Type B pancreatic cell (in vitro differentiated cells): Measurements from ENCODE around the gene IRX6. TPM values are rescaled to one million over a fixed set of nuclear protein-coding genes. Genes with fewer than 3 reads are reported as not detected.

Experiments used
- DNase-seq: peaks from one replicate; pipeline ENCODE4 v3.0.0; 2021; ENCODE audit warnings: mixed read lengths; ENCODE audit not compliant: unreplicated experiment; ENCODE audit errors: extremely low spot score
- H3K27ac Mint-ChIP-seq: 2 replicates; pipeline ENCODE4 v1.8.0; 2021; ENCODE audit warnings: mild to moderate bottlenecking, mixed read lengths
- H3K27me3 Mint-ChIP-seq: 2 replicates; pipeline ENCODE4 v1.8.0; 2021; ENCODE audit warnings: mixed read lengths
- H3K36me3 Mint-ChIP-seq: 2 replicates; pipeline ENCODE4 v1.8.0; 2021; ENCODE audit warnings: mixed read lengths
- H3K4me1 Mint-ChIP-seq: one replicate; pipeline ENCODE4 v1.8.0; 2021; ENCODE audit warnings: mixed read lengths; ENCODE audit not compliant: unreplicated experiment
- H3K4me3 Mint-ChIP-seq: 2 replicates; pipeline ENCODE4 v1.8.0; 2021; ENCODE audit warnings: mild to moderate bottlenecking, mixed read lengths
- H3K9me3 Mint-ChIP-seq: 2 replicates; pipeline ENCODE4 v1.8.0; 2021; ENCODE audit warnings: mixed read lengths
- total RNA-seq: library from RNA; stranded (reverse); gene quantifications from 2 replicates; pipeline ENCODE4 v1.2.1, GENCODE V29; 2021; ENCODE audit warnings: low replicate concordance
- TF ChIP-seq, protein P1 (sequence below): fragments of 200-600 bp; sonication (generic); conservative IDR thresholded peaks from 2 replicates; pipeline ENCODE4 v1.5.0; 2021; ENCODE audit warnings: antibody characterized with exemption, mild to moderate bottlenecking

The IRX6 gene
- total RNA-seq, 1 donor from 2014 or later, result 1.5 TPM

DNA sequence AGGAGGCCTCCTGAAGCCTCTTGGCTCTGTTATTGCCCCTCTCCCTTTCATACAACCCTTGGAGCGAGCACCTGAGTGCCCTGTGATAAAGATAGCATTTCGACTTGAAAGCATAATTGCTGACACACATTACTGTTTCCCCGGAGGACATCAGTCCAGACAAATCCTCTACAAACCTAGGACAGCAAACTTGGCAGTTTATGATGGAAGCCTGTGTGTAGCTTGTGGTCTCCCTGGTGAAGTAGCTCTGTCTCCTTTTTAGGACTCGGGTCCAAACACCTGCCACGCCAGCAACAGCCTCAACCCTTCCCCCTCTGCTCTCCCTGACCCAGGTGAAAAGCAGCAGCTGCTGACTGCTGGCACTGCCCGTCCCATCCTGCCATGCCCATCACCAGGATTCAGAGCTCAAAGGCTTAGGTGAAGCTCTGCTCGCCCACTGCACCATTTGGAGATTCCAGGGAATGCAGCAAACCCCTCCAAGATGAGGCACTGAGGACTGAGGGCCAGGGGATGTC, 55.9 kb downstream of the IRX6 start:
- Mint-ChIP-seq H3K27me3 (peaks cover 19% of the 10 kb centered on the region), H3K4me1 (no peaks in the 10 kb centered on the region), H3K4me3 (no peak overlapping the region), H3K27ac (no peak overlapping the region), H3K36me3 (no peaks in the 10 kb centered on the region), H3K9me3 (no peaks in the 10 kb centered on the region)
- TF ChIP-seq, protein P1, sequence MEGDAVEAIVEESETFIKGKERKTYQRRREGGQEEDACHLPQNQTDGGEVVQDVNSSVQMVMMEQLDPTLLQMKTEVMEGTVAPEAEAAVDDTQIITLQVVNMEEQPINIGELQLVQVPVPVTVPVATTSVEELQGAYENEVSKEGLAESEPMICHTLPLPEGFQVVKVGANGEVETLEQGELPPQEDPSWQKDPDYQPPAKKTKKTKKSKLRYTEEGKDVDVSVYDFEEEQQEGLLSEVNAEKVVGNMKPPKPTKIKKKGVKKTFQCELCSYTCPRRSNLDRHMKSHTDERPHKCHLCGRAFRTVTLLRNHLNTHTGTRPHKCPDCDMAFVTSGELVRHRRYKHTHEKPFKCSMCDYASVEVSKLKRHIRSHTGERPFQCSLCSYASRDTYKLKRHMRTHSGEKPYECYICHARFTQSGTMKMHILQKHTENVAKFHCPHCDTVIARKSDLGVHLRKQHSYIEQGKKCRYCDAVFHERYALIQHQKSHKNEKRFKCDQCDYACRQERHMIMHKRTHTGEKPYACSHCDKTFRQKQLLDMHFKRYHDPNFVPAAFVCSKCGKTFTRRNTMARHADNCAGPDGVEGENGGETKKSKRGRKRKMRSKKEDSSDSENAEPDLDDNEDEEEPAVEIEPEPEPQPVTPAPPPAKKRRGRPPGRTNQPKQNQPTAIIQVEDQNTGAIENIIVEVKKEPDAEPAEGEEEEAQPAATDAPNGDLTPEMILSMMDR, result no peak
- DNase-seq, result no peak

Other genes starting within 250 kb of the IRX6 start
- 5.7 and 106 TPM in 2 replicates for gene MMP2, start 155.0 kb downstream of the IRX6 start, total RNA-seq
- gene LPCAT2, start 184.9 kb downstream of the IRX6 start, total RNA-seq, result 18.9 and 38.6 TPM in 2 replicates
- gene CAPNS2, start 242.5 kb downstream of the IRX6 start, total RNA-seq, result 4.7 and 24.6 TPM in 2 replicates